CD14-positive monocyte (primary cell): ENCODE data around the gene TMEM203. TPM values are rescaled to one million over a fixed set of nuclear protein-coding genes. Genes with fewer than 3 reads are reported as not detected.

Experiments used
- DNase-seq, 3 donors: peaks; one replicate each; pipeline ENCODE4 v3.0.0-alpha.2; 2011 to 2022
- H2AFZ ChIP-seq: 2 replicates; pipeline ENCODE4 v1.6.0; 2012; ENCODE audit warnings: mild to moderate bottlenecking, low read depth, low read length, inconsistent platforms; ENCODE audit not compliant: insufficient read depth, poor library complexity, severe bottlenecking
- H3K27ac ChIP-seq, 2 donors: 1 replicate in 1 of 2; 2 replicates in 1 of 2; pipeline ENCODE4 v1.5.1; 2012 to 2013; ENCODE audit warnings: low read length in 2 of 2, control low read depth in 1 of 2, inconsistent platforms in 1 of 2, low read depth in 1 of 2, mild to moderate bottlenecking in 1 of 2
- H3K27me3 ChIP-seq, 2 donors: one replicate each; pipeline versions ENCODE4 v1.6.0 to v1.6.1; 2011 to 2013; ENCODE audit warnings: low read length in 2 of 2; ENCODE audit not compliant: control insufficient read depth in 2 of 2, insufficient read depth in 2 of 2
- H3K36me3 ChIP-seq, 2 donors: replicated peaks in 1 of 2; 1 replicate in 1 of 2; 2 replicates in 1 of 2; pipeline versions ENCODE4 v1.5.1 to v1.6.1; 2012 to 2013; ENCODE audit warnings: low read length in 2 of 2, control low read depth in 1 of 2, inconsistent platforms in 1 of 2, mild to moderate bottlenecking in 1 of 2; ENCODE audit not compliant: insufficient read depth in 2 of 2, control insufficient read depth in 1 of 2
- H3K4me1 ChIP-seq, 2 donors: 1 replicate in 1 of 2; 2 replicates in 1 of 2; pipeline versions ENCODE4 v1.5.1 to v1.6.1; 2012 to 2013; ENCODE audit warnings: low read length in 2 of 2, control low read depth in 1 of 2, inconsistent platforms in 1 of 2, mild to moderate bottlenecking in 1 of 2, moderate library complexity in 1 of 2; ENCODE audit not compliant: insufficient read depth in 2 of 2, control insufficient read depth in 1 of 2
- H3K4me2 ChIP-seq: replicated peaks from 2 replicates; pipeline ENCODE3; 2012; ENCODE audit warnings: low read length, moderate library complexity, mild to moderate bottlenecking; ENCODE audit not compliant: poor library complexity, severe bottlenecking; ENCODE audit errors: extremely low read depth
- H3K4me3 ChIP-seq, 3 experiments: fragments of 200-600 bp in 1 of 3; sonication (generic) in 1 of 3; replicated peaks in 1 of 3; 1 replicate in 2 of 3; 2 replicates in 1 of 3; pipeline ENCODE4 v1.5.1; 2011 to 2013; ENCODE audit warnings: low read length in 3 of 3, mild to moderate bottlenecking in 3 of 3, control low read depth in 2 of 3, low read depth in 2 of 3, inconsistent platforms in 1 of 3, moderate library complexity in 1 of 3
- H3K79me2 ChIP-seq: 2 replicates; pipeline ENCODE4 v1.6.0; 2012; ENCODE audit warnings: mild to moderate bottlenecking, control low read depth, inconsistent platforms, low read length, moderate library complexity; ENCODE audit not compliant: insufficient read depth
- H3K9ac ChIP-seq: 2 replicates; pipeline ENCODE4 v1.6.0; 2017; ENCODE audit warnings: low read length, mild to moderate bottlenecking; ENCODE audit not compliant: insufficient read depth, poor library complexity, severe bottlenecking
- H3K9me3 ChIP-seq, 2 donors: replicated peaks in 1 of 2; 1 replicate in 1 of 2; 2 replicates in 1 of 2; pipeline versions ENCODE4 v1.5.1 to v1.6.1; 2012 to 2013; ENCODE audit warnings: low read length in 2 of 2, control low read depth in 1 of 2; ENCODE audit not compliant: control insufficient read depth in 1 of 2, insufficient read depth in 1 of 2
- H4K20me1 ChIP-seq: 2 replicates; pipeline ENCODE4 v1.6.0; 2012; ENCODE audit warnings: mild to moderate bottlenecking, low read length, control low read depth, moderate library complexity; ENCODE audit not compliant: insufficient read depth
- H3K27ac Mint-ChIP-seq, 7 donors: one replicate each; pipeline ENCODE4 v1.8.0; 2020; ENCODE audit warnings: mild to moderate bottlenecking in 7 of 7, mixed read lengths in 7 of 7, moderate library complexity in 6 of 7, inconsistent platforms in 2 of 7
- H3K27me3 Mint-ChIP-seq, 3 donors: one replicate each; pipeline ENCODE4 v1.8.0; 2021 to 2022; ENCODE audit warnings: low read depth in 3 of 3, mild to moderate bottlenecking in 3 of 3, mixed read lengths in 3 of 3, moderate library complexity in 3 of 3, inconsistent platforms in 1 of 3
- H3K36me3 Mint-ChIP-seq, 2 donors: one replicate each; pipeline ENCODE4 v1.8.0; 2020; ENCODE audit warnings: mixed read lengths in 2 of 2, inconsistent platforms in 1 of 2, mild to moderate bottlenecking in 1 of 2
- H3K4me1 Mint-ChIP-seq: one replicate; pipeline ENCODE4 v1.8.0; 2020; ENCODE audit warnings: mild to moderate bottlenecking, mixed read lengths
- H3K4me3 Mint-ChIP-seq, 2 donors: one replicate each; pipeline ENCODE4 v1.8.0; 2020; ENCODE audit warnings: mild to moderate bottlenecking in 2 of 2, mixed read lengths in 2 of 2, moderate library complexity in 1 of 2
- H3K9me3 Mint-ChIP-seq, 7 donors: one replicate each; pipeline ENCODE4 v1.8.0; 2020 to 2022; ENCODE audit warnings: mixed read lengths in 7 of 7, mild to moderate bottlenecking in 6 of 7, moderate library complexity in 6 of 7, inconsistent platforms in 2 of 7
- CTCF ChIP-seq: fragments of 200-600 bp; IDR thresholded peaks from one replicate; pipeline ENCODE4 v1.8.0; 2022; ENCODE audit warnings: antibody characterized with exemption, mild to moderate bottlenecking
- WGBS: methylation state at CpG from one replicate; pipeline ENCODE4 v1.1.5; 2013; ENCODE audit warnings: missing lambda C conversion rate; ENCODE audit not compliant: insufficient coverage; 5-methylcytosine and 5-hydroxymethylcytosine counted together
- intact Hi-C, 2 donors: fragments of 100-400 bp; cut with micrococcal nuclease; formaldehyde crosslinking; loops; one replicate each; pipeline versions ENCODE4 v1.15.0 to v1.15.1; 2023
- polyA plus RNA-seq, 3 donors: library from polyadenylated mRNA; depleted of rRNA in 1 of 3; unstranded in 2 of 3; stranded (reverse) in 1 of 3; fragments of 300-500 nt in 2 of 3; fragments of >200 nt in 1 of 3; fragmentation: Illumina TruSeq in 2 of 3; gene quantifications; 1 replicate in 2 of 3; 2 replicates in 1 of 3; pipeline ENCODE4 v1.2.3, GENCODE V29; 2012 to 2021

TMEM203 gene
- polyA plus RNA-seq, 3 donors, result 13.1 to 88.1 (median 76.1) TPM

- H3K27ac Mint-ChIP-seq, result no peak overlapping the region
- H3K9me3 Mint-ChIP-seq, result no peaks in the 10 kb centered on the region
- intact Hi-C loops, result no loop called here
- H3K27me3 ChIP-seq, result peaks cover 0 to 14% of the 10 kb centered on the region in 2 donors
- TF ChIP-seq CTCF, result no peak
- H3K36me3 Mint-ChIP-seq, result peaks cover 13 to 24% of the 10 kb centered on the region in 2 donors
- no peak overlapping the region for H3K9ac ChIP-seq
- 93% methylated on average over 30 of the region's 30 CpGs for WGBS
- peaks cover 3 to 22% (median 14%) of the 10 kb centered on the region in 3 donors for H3K27me3 Mint-ChIP-seq
- H3K9me3 ChIP-seq, result no peaks in the 10 kb centered on the region
- H3K27ac ChIP-seq, result peak overlapping the region in 1 of 2 donors; percentile 20
- H2AFZ ChIP-seq, result no peak overlapping the region
- no peak overlapping the region for H3K4me3 ChIP-seq
- H4K20me1 ChIP-seq, result no peaks in the 10 kb centered on the region
- H3K4me1 ChIP-seq, result peaks cover 18 to 35% of the 10 kb centered on the region in 2 donors
- H3K4me1 Mint-ChIP-seq, result peaks cover 10% of the 10 kb centered on the region
- no peaks in the 10 kb centered on the region for H3K79me2 ChIP-seq
- H3K4me2 ChIP-seq, result no peak overlapping the region
- no peak for DNase-seq
- H3K4me3 Mint-ChIP-seq, result no peak overlapping the region
- peaks cover 29 to 33% of the 10 kb centered on the region in 2 donors for H3K36me3 ChIP-seq
Observed at GRCh38 chr9:137218212-137218753, 12.8 kb upstream of the TMEM203 start.

- H2AFZ ChIP-seq, result no peak overlapping the region
- Mint-ChIP-seq H3K9me3 (no peaks in the 10 kb centered on the region), H3K27ac (peak overlapping the region in 1 of 7 donors; percentile 54), H3K27me3 (peaks cover 3 to 18% (median 10%) of the 10 kb centered on the region in 3 donors), H3K4me1 (peaks cover 5% of the 10 kb centered on the region), H3K36me3 (peaks cover 16 to 28% of the 10 kb centered on the region in 2 donors), H3K4me3 (peak overlapping the region; percentile 19 to 35)
- H4K20me1 ChIP-seq, result no peaks in the 10 kb centered on the region
- no peaks in the 10 kb centered on the region for H3K79me2 ChIP-seq
- peaks cover 11 to 29% of the 10 kb centered on the region in 2 donors for H3K4me1 ChIP-seq
- H3K4me2 ChIP-seq, result no peak overlapping the region
- intact Hi-C loops, result no loop called here
- peaks cover 0 to 14% of the 10 kb centered on the region in 2 donors for H3K27me3 ChIP-seq
- H3K36me3 ChIP-seq, result peaks cover 30 to 33% of the 10 kb centered on the region in 2 donors
- 82% methylated on average over 33 of the region's 36 CpGs for WGBS
- H3K9me3 ChIP-seq, result no peaks in the 10 kb centered on the region
- DNase-seq, result no peak
- H3K9ac ChIP-seq, result no peak overlapping the region
- H3K4me3 ChIP-seq, result no peak overlapping the region
- TF ChIP-seq CTCF, result no peak
- no peak overlapping the region for H3K27ac ChIP-seq
Observed at GRCh38 chr9:137217276-137218211, 12.1 kb upstream of the TMEM203 start.
